ENCODE measurements around the gene KLHL40.

Gene KLHL40, protein sequence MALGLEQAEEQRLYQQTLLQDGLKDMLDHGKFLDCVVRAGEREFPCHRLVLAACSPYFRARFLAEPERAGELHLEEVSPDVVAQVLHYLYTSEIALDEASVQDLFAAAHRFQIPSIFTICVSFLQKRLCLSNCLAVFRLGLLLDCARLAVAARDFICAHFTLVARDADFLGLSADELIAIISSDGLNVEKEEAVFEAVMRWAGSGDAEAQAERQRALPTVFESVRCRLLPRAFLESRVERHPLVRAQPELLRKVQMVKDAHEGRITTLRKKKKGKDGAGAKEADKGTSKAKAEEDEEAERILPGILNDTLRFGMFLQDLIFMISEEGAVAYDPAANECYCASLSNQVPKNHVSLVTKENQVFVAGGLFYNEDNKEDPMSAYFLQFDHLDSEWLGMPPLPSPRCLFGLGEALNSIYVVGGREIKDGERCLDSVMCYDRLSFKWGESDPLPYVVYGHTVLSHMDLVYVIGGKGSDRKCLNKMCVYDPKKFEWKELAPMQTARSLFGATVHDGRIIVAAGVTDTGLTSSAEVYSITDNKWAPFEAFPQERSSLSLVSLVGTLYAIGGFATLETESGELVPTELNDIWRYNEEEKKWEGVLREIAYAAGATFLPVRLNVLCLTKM

GRCh38 chr3:42685363-42685881 is at the start of gene KLHL40:
Gene KLHL40 (plus strand): TSS chr3:42685537. CDS start chr3:42685619, 82 bp downstream.
- DNase-seq (ENCODE audit: low read depth) = no peak
- TF ChIP-seq CTCF (conservative IDR thresholded peaks at IDR 0.05; ENCODE audit: low read length) = no peak
- peak within 1 kb of the TSS; percentile 29 for H3K4me3 ChIP-seq (ENCODE audit: low read length)

- TF ChIP-seq CTCF (conservative IDR thresholded peaks at IDR 0.05; ENCODE audit: low read length) = no peak
- no peak for DNase-seq (ENCODE audit: low read depth)
- H3K4me3 ChIP-seq (ENCODE audit: low read length) = no peak overlapping the region
Measured at GRCh38 chr3:42637001-42637400, 48.3 kb upstream of the KLHL40 start.

DNA sequence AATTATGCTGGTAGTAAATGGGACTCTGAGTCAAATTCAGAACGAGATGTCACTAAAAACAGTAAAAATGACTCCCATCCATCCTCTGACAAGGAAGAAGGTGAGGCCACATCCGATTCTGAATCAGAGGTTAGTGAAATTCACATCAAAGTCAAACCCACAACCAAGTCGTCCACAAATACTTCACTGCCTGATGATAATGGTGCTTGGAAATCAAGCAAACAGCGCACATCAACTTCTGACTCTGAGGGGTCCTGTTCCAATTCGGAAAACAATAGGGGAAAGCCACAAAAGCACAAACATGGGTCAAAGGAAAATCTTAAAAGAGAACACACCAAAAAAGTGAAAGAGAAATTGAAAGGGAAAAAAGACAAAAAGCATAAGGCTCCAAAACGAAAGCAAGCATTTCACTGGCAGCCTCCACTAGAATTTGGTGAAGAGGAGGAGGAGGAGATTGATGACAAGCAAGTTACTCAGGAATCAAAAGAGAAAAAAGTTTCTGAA is 46.9 kb upstream of the KLHL40 start:
- no peak for TF ChIP-seq CTCF (conservative IDR thresholded peaks at IDR 0.05; ENCODE audit: low read length)
- no peak overlapping the region for H3K4me3 ChIP-seq (ENCODE audit: low read length)
- no peak for DNase-seq (ENCODE audit: low read depth)

- DNase-seq (ENCODE audit: low read depth) = no peak
- H3K4me3 ChIP-seq (ENCODE audit: low read length) = no peak overlapping the region
- no peak for TF ChIP-seq CTCF (conservative IDR thresholded peaks at IDR 0.05; ENCODE audit: low read length)
Measured at GRCh38 chr3:42639192-42639591, 46.1 kb upstream of the KLHL40 start.

- TF ChIP-seq CTCF (conservative IDR thresholded peaks at IDR 0.05; ENCODE audit: low read length) = no peak
- H3K4me3 ChIP-seq (ENCODE audit: low read length) = no peak overlapping the region
- DNase-seq (ENCODE audit: low read depth) = no peak
Measured at GRCh38 chr3:42640129-42640528, 45.2 kb upstream of the KLHL40 start.

DNA sequence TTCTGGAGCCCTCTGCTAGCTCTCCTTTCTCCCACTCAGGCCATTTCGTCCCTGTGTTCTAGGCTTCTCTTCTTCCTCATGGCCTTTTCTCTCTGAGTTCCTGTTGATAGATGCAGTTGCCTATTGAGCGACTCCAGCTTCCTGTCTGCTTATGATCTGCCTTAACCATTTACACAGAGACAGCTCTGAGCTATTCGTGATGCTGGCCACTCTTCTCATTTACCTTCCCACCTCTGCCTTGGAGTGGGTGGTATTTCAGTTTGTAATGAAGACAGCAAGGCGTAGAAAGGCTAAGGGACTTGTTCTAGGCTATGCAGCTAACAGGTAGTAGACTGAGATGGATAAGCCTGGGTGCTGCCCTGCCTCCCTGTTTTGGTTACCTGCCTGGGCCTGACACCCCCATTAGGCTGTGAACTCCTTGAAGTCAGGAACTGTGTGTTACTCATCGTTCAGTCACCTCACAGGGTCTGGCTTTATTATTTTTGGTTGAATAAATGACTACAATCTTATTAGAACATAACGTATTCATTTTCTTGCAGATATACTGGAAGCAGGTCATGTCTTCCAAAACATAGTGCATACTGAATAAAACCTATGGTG is 44.5 kb upstream of the KLHL40 start:
- no peak for TF ChIP-seq CTCF (conservative IDR thresholded peaks at IDR 0.05; ENCODE audit: low read length)
- no peak overlapping the region for H3K4me3 ChIP-seq (ENCODE audit: low read length)
- DNase-seq (ENCODE audit: low read depth) = no peak
